Measurements from ENCODE around the gene SLC13A4. TPM values are rescaled to one million over a fixed set of nuclear protein-coding genes. Genes with fewer than 3 reads are reported as not detected.

Gene SLC13A4
- total RNA-seq, 1 experiment from 2014 or later: not detected

GRCh38 chr7:135708041-135708440, 19.9 kb downstream of the SLC13A4 start:
- Histone ChIP-seq H3K9me3 (ENCODE audit: low read depth, low read length, poor library complexity, severe bottlenecking) (no peaks in the 10 kb centered on the region), H3K27ac (ENCODE audit: low read depth, low read length, poor library complexity, severe bottlenecking) (no peak overlapping the region), H3K36me3 (ENCODE audit: insufficient read depth, low read length, poor library complexity, severe bottlenecking) (no peaks in the 10 kb centered on the region), H3K4me1 (ENCODE audit: insufficient read depth, low read length, poor library complexity, severe bottlenecking) (no peaks in the 10 kb centered on the region), H3K4me3 (ENCODE audit: low read depth, low read length, poor library complexity, severe bottlenecking) (no peak overlapping the region), H3K27me3 (replicated peaks; ENCODE audit: insufficient read depth, low read depth, low read length, poor library complexity) (peaks cover 39% of the 10 kb centered on the region)
- BruUV-seq (replicated peaks): no TSS peak
- intact Hi-C loops (cut with micrococcal nuclease; ENCODE audit: unreplicated experiment): no loop called here
- no peak for DNase-seq (ENCODE audit: low spot score)
- ChIA-PET CTCF (no interaction called here), POLR2A (ENCODE audit: low non-redundant PET) (no interaction called here)
- TF ChIP-seq CTCF (conservative IDR thresholded peaks at IDR 0.05; ENCODE audit: low read depth, low read length) (no peak), EZH2 (IDR thresholded peaks at IDR 0.05; ENCODE audit: borderline replicate concordance, low read depth, low read length, poor library complexity, severe bottlenecking) (no peak)

DNA sequence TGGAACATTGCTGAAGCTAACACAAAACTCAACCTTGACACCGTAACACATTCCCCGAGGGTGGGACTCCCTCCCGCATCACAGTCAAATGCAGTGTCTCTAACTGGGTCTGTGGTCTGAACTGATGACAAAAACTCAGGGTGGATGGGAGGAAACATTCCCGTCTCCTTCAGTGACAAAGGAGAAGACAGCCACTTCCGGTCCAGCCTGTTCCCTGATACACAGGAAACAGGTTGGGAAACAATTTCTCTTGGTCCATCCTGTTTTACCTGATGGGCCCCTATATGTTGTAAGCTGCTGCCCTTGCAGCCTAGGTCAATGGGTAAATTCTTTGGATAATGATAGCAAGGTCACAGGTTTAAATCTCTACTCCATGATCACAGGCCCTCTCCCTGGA, 20.4 kb downstream of the SLC13A4 start:
- BruUV-seq (replicated peaks): no TSS peak
- TF ChIP-seq CTCF (conservative IDR thresholded peaks at IDR 0.05; ENCODE audit: low read depth, low read length) (no peak), EZH2 (IDR thresholded peaks at IDR 0.05; ENCODE audit: borderline replicate concordance, low read depth, low read length, poor library complexity, severe bottlenecking) (no peak)
- H3K27ac ChIP-seq (ENCODE audit: low read depth, low read length, poor library complexity, severe bottlenecking): no peak overlapping the region
- H3K4me1 ChIP-seq (ENCODE audit: insufficient read depth, low read length, poor library complexity, severe bottlenecking): no peaks in the 10 kb centered on the region
- peaks cover 35% of the 10 kb centered on the region for H3K27me3 ChIP-seq (replicated peaks; ENCODE audit: insufficient read depth, low read depth, low read length, poor library complexity)
- no peaks in the 10 kb centered on the region for H3K9me3 ChIP-seq (ENCODE audit: low read depth, low read length, poor library complexity, severe bottlenecking)
- no peak for DNase-seq (ENCODE audit: low spot score)
- POLR2A ChIA-PET (ENCODE audit: low non-redundant PET): no interaction called here
- no peak overlapping the region for H3K4me3 ChIP-seq (ENCODE audit: low read depth, low read length, poor library complexity, severe bottlenecking)
- no peaks in the 10 kb centered on the region for H3K36me3 ChIP-seq (ENCODE audit: insufficient read depth, low read length, poor library complexity, severe bottlenecking)
- CTCF ChIA-PET: no interaction called here
- intact Hi-C loops (cut with micrococcal nuclease; ENCODE audit: unreplicated experiment): no loop called here

- no peaks in the 10 kb centered on the region for H3K4me1 ChIP-seq (ENCODE audit: insufficient read depth, low read length, poor library complexity, severe bottlenecking)
- peaks cover 29% of the 10 kb centered on the region for H3K27me3 ChIP-seq (replicated peaks; ENCODE audit: insufficient read depth, low read depth, low read length, poor library complexity)
- no TSS peak for BruUV-seq (replicated peaks)
- POLR2A ChIA-PET (ENCODE audit: low non-redundant PET): no interaction called here
- H3K9me3 ChIP-seq (ENCODE audit: low read depth, low read length, poor library complexity, severe bottlenecking): no peaks in the 10 kb centered on the region
- TF ChIP-seq CTCF (conservative IDR thresholded peaks at IDR 0.05; ENCODE audit: low read depth, low read length) (no peak), EZH2 (IDR thresholded peaks at IDR 0.05; ENCODE audit: borderline replicate concordance, low read depth, low read length, poor library complexity, severe bottlenecking) (no peak)
- H3K36me3 ChIP-seq (ENCODE audit: insufficient read depth, low read length, poor library complexity, severe bottlenecking): no peaks in the 10 kb centered on the region
- H3K27ac ChIP-seq (ENCODE audit: low read depth, low read length, poor library complexity, severe bottlenecking): no peak overlapping the region
- intact Hi-C loops (cut with micrococcal nuclease; ENCODE audit: unreplicated experiment): no loop called here
- CTCF ChIA-PET: no interaction called here
- DNase-seq (ENCODE audit: low spot score): no peak
- H3K4me3 ChIP-seq (ENCODE audit: low read depth, low read length, poor library complexity, severe bottlenecking): no peak overlapping the region
Observed at GRCh38 chr7:135706858-135707569, 21.0 kb downstream of the SLC13A4 start.
